HG03108 (cell line): ENCODE results near the gene SPDYE1.
"Not testable (repeated sequence)": the region's sequence is repeated elsewhere in the genome, so short reads cannot be mapped to it uniquely, and the experiment has no call there.

Experiments used
- ATAC-seq: cut with Tn5 transposase; IDR thresholded peaks from one replicate; pipeline ENCODE4 v1.9.1; 2021; ENCODE audit warnings: moderate library complexity; ENCODE audit not compliant: unreplicated experiment

SPDYE1 gene

GRCh38 chr7:43990829-43991228, 6.9 kb upstream of the SPDYE1 start:
- not testable (repeated sequence) for ATAC-seq

- peak; percentile 89 for ATAC-seq
Measured at GRCh38 chr7:43992896-43993295, 4.8 kb upstream of the SPDYE1 start.

GRCh38 chr7:43994681-43995080, 3.0 kb upstream of the SPDYE1 start:
- ATAC-seq = not testable (repeated sequence)

- ATAC-seq = not testable (repeated sequence)
Measured at GRCh38 chr7:44012081-44012480, 14.4 kb downstream of the SPDYE1 start.

- not testable (repeated sequence) for ATAC-seq
Measured at GRCh38 chr7:44015090-44015489, 17.4 kb downstream of the SPDYE1 start.

GRCh38 chr7:44018857-44019807, 21.4 kb downstream of the SPDYE1 start:
- ATAC-seq = peak; percentile 96

DNA sequence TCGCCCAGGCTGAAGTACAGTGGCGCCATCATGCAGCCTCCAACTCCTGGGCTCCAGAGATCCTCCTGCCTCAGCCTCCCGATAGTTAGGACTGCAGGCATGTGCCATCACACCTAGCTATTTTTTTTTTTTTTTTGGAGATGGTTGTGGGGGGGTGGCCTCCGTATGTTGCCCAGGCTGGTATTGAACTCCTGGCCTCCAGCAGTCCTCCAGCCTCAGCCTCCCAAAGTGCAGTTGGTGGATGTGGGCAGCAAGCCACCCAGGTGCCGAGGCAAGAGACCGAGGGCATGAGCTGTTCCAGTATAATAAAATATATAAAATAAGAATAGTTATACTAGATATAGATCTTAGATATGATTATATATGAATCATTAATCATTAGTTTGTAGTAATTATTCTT, 22.1 kb downstream of the SPDYE1 start:
- not testable (repeated sequence) for ATAC-seq

DNA sequence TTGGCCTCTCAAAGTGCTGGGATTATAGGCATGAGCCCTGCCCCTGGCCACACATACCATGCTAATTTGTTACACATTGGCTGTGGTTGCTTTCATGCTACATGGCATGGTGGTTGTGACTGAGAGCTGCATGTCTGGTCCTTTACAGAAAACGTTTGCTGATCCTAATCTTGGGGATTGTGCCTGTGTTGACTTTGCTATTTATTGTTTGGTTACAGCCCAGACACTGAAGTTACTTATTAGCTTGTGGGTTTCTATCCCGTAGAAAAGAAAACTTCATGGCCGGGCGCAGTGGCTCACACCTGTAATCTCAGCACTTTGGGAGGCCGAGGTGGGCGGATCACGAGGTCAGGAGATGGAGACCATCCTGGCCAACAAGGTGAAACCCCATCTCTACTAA, 24.4 kb downstream of the SPDYE1 start:
- ATAC-seq = not testable (repeated sequence)

DNA sequence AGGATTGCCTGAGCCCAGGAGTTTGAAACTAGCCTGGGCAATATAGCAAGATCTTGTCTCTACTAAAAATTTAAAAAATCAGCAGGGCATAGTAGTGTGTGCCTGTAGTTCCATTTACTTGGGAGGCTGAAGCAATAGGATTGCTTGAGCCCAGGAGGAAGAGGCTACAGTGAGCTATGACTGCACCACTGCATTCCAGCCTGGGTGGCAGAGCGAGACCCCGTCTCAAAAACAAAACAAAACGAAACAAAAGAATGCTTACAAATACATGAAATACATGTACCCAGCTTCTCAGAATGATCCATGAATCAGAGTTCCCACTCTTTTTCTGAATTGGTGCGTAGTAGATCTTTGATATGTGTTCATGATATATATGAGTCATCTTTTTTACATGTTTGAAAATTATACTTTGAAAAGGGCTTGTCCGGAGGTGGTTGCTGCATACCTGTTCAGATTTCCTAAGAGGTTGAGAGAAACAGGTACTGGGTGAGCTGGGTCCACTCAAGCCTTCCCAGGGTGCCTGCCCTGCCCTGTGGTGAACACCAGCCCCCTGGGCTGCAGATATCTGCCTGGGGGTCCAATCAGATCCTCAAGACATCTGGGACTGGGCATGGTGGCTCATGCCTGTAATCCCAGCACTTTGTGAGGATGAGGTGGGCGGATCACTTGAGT, 25.2 kb downstream of the SPDYE1 start:
- ATAC-seq = not testable (repeated sequence)

GRCh38 chr7:44029433-44029832, 31.7 kb downstream of the SPDYE1 start:
- not testable (repeated sequence) for ATAC-seq

DNA sequence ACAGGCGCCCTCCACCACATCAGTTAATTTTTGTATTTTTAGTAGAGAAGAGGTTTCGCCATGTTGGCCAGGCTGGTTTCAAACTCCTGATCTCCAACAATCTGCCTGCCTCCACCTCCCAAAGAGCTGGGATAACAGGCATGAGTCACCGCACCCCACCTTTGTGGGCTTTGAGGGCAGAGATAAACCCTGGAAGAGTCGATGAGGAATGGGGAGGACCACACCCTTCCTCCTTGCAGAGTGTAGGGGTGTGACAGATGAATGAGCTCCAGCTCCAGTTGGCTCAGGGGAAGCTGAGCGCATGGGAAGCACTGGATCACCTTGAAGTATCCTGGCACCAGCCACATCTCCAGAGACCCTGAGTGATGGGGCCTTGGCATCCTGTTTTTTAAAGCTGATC, 32.3 kb downstream of the SPDYE1 start:
- not testable (repeated sequence) for ATAC-seq

DNA sequence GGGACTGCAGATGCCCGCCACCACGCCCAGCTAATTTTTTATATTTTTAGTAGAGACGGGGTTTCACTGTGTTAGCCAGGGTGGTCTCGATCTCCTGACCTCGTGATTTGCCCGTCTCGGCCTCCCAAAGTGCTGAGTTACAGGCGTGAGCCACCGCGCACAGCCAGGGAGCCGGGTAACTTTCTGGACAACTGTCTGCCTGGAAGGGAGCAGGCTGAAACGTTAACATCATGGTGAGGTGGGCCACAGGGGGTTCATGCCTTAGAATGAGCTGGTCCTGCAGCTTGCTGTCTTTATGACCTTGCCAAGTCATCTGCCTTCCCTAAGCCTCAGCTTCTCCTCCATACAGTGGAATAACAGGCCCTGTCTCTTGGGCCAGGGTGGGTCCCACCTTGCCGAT, 33.6 kb downstream of the SPDYE1 start:
- not testable (repeated sequence) for ATAC-seq

GRCh38 chr7:44032031-44032430, 34.3 kb downstream of the SPDYE1 start:
- not testable (repeated sequence) for ATAC-seq

GRCh38 chr7:44033971-44034844, 36.5 kb downstream of the SPDYE1 start:
- ATAC-seq = not testable (repeated sequence)

GRCh38 chr7:44036364-44036763, 38.7 kb downstream of the SPDYE1 start:
- ATAC-seq = not testable (repeated sequence)

- not testable (repeated sequence) for ATAC-seq
Measured at GRCh38 chr7:44037951-44038350, 40.3 kb downstream of the SPDYE1 start.

- not testable (repeated sequence) for ATAC-seq
Measured at GRCh38 chr7:44038553-44038952, 40.9 kb downstream of the SPDYE1 start.

DNA sequence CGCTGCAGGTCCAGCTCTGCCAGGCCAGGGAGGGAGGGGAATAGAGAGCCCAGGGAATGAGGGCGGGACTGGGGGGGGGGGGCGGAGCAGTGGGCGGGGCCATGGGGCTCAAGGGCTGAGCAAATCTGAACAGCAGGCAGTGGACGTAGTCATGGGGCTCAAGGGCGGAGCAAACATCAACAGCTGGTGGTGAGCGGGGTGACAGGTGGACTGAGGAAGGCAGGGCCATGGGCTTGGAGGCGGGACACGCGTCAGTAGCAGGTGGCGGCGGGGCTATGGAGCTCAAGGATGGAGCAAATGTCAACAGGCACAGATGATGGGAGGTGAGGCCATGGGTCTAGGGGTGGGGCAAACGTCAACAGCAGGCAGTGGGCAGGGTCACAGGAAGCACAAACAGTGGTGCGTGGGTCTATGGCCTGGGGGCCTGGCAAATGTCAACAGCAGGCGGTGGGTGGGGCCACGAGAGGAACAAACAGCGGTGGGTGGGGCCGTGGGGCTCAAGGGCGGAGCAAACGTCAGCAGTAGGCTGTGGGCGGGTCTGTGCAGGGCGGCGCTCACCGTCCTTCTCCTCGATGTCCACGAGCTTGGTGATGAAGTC, 41.4 kb downstream of the SPDYE1 start:
- peak; percentile 60 for ATAC-seq

- ATAC-seq = not testable (repeated sequence)
Measured at GRCh38 chr7:44039800-44040492, 42.2 kb downstream of the SPDYE1 start.

DNA sequence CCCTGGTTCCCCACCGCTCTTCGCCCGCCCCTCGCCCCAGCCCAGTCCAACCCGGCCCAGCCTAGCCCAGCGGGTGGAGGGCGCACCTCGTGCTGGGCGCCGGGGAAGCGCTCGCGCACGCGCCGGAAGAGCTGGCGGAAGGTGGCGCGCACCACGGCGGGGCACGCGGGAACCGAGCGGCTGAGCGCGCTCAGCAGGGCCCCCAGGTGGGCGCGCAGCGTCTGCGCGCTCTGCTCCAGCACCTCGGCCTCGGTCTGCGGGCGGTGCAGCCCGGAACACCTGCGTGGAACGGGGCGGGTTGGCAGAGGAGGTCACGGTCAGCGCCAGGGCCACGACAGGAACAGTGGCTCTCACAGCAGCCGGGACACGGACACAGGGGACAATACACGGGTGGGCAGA, 42.8 kb downstream of the SPDYE1 start:
- ATAC-seq = peak; percentile 36
